OCI-LY7 (cell line): Measurements from ENCODE around the gene VPS35L.

Experiments
- EZH2phosphoT487 ChIP-seq: fragments of 200-600 bp; sonication (generic); IDR thresholded peaks from 2 replicates; pipeline ENCODE4 v1.6.1; 2018; ENCODE audit warnings: low read depth, borderline replicate concordance, mild to moderate bottlenecking, mixed run types, antibody characterized with exemption, low read length, moderate library complexity, mixed read lengths
- TF ChIP-seq, protein P1 (sequence below): fragments of 200-600 bp; sonication (generic); conservative IDR thresholded peaks from 2 replicates; pipeline ENCODE4 v1.5.1; 2014; ENCODE audit warnings: mild to moderate bottlenecking, antibody characterized with exemption, low read length, moderate library complexity, mixed read lengths

DNA sequence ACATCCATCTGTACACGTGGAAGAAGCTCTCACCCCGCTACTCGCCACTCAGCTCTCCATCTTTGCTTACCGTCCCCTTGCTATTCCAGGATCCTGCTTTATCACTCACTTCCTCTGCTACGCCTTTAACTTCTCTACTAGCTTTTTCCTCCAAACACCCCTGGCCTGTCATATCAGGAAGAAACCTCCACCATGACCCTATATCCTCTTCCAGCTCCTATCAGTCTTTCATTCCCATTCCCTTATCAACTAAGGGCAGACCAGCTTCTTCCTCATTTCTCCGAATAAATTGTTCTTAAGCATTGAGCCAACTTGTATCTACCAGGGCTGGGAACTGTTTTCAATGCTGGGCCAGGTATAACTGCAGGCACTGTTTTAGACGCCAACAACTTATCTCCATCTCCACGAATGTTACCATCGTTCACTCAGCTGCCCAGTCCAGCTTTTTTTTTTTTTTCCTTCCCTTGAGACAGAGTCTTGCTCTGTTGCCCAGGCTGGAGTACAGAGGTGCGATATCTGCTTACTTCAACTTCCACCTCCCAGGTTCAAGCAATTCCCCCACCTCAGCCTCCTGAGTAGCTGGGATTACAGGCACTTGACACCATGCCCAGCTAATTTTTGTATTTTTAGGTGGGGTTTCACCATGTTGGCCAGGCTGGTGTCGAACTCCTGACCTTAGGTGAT, 166.9 kb downstream of the VPS35L start:
- TF ChIP-seq, protein P1, sequence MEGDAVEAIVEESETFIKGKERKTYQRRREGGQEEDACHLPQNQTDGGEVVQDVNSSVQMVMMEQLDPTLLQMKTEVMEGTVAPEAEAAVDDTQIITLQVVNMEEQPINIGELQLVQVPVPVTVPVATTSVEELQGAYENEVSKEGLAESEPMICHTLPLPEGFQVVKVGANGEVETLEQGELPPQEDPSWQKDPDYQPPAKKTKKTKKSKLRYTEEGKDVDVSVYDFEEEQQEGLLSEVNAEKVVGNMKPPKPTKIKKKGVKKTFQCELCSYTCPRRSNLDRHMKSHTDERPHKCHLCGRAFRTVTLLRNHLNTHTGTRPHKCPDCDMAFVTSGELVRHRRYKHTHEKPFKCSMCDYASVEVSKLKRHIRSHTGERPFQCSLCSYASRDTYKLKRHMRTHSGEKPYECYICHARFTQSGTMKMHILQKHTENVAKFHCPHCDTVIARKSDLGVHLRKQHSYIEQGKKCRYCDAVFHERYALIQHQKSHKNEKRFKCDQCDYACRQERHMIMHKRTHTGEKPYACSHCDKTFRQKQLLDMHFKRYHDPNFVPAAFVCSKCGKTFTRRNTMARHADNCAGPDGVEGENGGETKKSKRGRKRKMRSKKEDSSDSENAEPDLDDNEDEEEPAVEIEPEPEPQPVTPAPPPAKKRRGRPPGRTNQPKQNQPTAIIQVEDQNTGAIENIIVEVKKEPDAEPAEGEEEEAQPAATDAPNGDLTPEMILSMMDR, result no peak
- no peak for TF ChIP-seq EZH2phosphoT487
